CD4-positive, alpha-beta T cell (primary cell): ENCODE data around the gene C19orf25. TPM values are rescaled to one million over a fixed set of nuclear protein-coding genes. Genes with fewer than 3 reads are reported as not detected.

Experiments used
- ATAC-seq: fragments of 200-7000 bp; cut with Tn5 transposase; one replicate; pipeline ENCODE4 v1.10.0; 2022; ENCODE audit warnings: mild to moderate bottlenecking; ENCODE audit not compliant: poor library complexity
- CTCF ChIA-PET: fragments of 350-600 bp; sonication (Branson Sonifier 250); formaldehyde crosslinking; loops from one replicate; lab custom pipeline; 2021; ENCODE audit warnings: antibody characterized with exemption, inconsistent platforms; lab: Charles Lee
- POLR2A ChIA-PET: fragments of 350-600 bp; sonication (Branson Sonifier 250); formaldehyde crosslinking; loops from one replicate; lab custom pipeline; 2021; ENCODE audit warnings: antibody characterized with exemption, inconsistent platforms; lab: Charles Lee
- DNase-seq, 14 experiments: peaks; one replicate each; pipeline ENCODE4 v3.0.0-alpha.2; 2013 to 2020; ENCODE audit warnings: mixed read lengths in 2 of 14
- H3K27ac ChIP-seq, 2 donors: one replicate each; pipeline versions ENCODE4 v1.5.1 to v1.7.0; 2013; ENCODE audit warnings: low read length in 2 of 2, low read depth in 1 of 2, mild to moderate bottlenecking in 1 of 2
- H3K27me3 ChIP-seq, 2 experiments: 1 replicate in 1 of 2; 2 replicates in 1 of 2; pipeline versions ENCODE4 v1.6.1 to v1.7.0; 2013; ENCODE audit warnings: low read length in 2 of 2, control low read depth in 1 of 2, mild to moderate bottlenecking in 1 of 2, moderate library complexity in 1 of 2; ENCODE audit not compliant: insufficient read depth in 2 of 2, control insufficient read depth in 1 of 2
- H3K36me3 ChIP-seq: one replicate; pipeline ENCODE4 v1.6.1; 2013; ENCODE audit warnings: low read length, control low read depth; ENCODE audit not compliant: insufficient read depth
- H3K4me1 ChIP-seq: one replicate; pipeline ENCODE4 v1.6.1; 2013; ENCODE audit warnings: low read length, control low read depth; ENCODE audit not compliant: insufficient read depth
- H3K4me3 ChIP-seq: one replicate; pipeline ENCODE4 v1.5.1; 2013; ENCODE audit warnings: mild to moderate bottlenecking, low read length, moderate library complexity
- H3K9me3 ChIP-seq, 2 experiments: 1 replicate in 1 of 2; 2 replicates in 1 of 2; pipeline versions ENCODE4 v1.6.1 to v1.7.0; 2013; ENCODE audit warnings: low read length in 2 of 2, mild to moderate bottlenecking in 2 of 2, control low read depth in 1 of 2, moderate library complexity in 1 of 2; ENCODE audit not compliant: control insufficient read depth in 1 of 2, insufficient read depth in 1 of 2
- H3K27ac Mint-ChIP-seq: one replicate; pipeline ENCODE4 v1.8.0; 2020; ENCODE audit warnings: mixed read lengths
- H3K27me3 Mint-ChIP-seq: one replicate; pipeline ENCODE4 v1.8.0; 2021; ENCODE audit warnings: mixed read lengths
- H3K36me3 Mint-ChIP-seq: one replicate; pipeline ENCODE4 v1.8.0; 2021; ENCODE audit warnings: low read depth, mixed read lengths
- H3K4me1 Mint-ChIP-seq: one replicate; pipeline ENCODE4 v1.8.0; 2021; ENCODE audit warnings: low read depth, mixed read lengths
- H3K4me3 Mint-ChIP-seq: one replicate; pipeline ENCODE4 v1.8.0; 2020; ENCODE audit warnings: mild to moderate bottlenecking, mixed read lengths
- H3K9me3 Mint-ChIP-seq: one replicate; pipeline ENCODE4 v1.8.0; 2020; ENCODE audit warnings: mixed read lengths
- CTCF ChIP-seq: fragments of 200-600 bp; IDR thresholded peaks from one replicate; pipeline ENCODE4 v1.8.0; 2022; ENCODE audit warnings: antibody characterized with exemption, mild to moderate bottlenecking
- intact Hi-C, 2 experiments: fragments of 100-400 bp; cut with DNase I in 1 of 2; cut with micrococcal nuclease in 1 of 2; formaldehyde crosslinking; loops; one replicate each; pipeline versions ENCODE4 v1.15.1 to v1.9.0; 2023 to 2025; cut with DNase I, micrococcal nuclease
- total RNA-seq, 174 experiments: library from RNA in 2 of 174; stranded (reverse) in 2 of 174; gene quantifications; one replicate each; pipeline ENCODE4 v1.2.3 and lab custom pipeline; 2021 to 2026

C19orf25 gene
- total RNA-seq, 2 experiments from 2014 or later, result 14.9 to 15.8 TPM

GRCh38 chr19:1514295-1514661 lies 35.3 kb upstream of the C19orf25 start:
- H3K36me3 ChIP-seq, result no peaks in the 10 kb centered on the region
- Mint-ChIP-seq H3K9me3 (no peaks in the 10 kb centered on the region), H3K36me3 (no peaks in the 10 kb centered on the region), H3K27me3 (peaks cover 13% of the 10 kb centered on the region), H3K27ac (no peak overlapping the region), H3K4me3 (no peak overlapping the region), H3K4me1 (peaks cover 13% of the 10 kb centered on the region)
- H3K27me3 ChIP-seq, result no peaks in the 10 kb centered on the region
- ChIA-PET POLR2A (no interaction called here), CTCF (interaction anchor here (0.7 to 1.2 kb wide), 2 partner anchors 43 to 285 kb away, joined by 3 to 5 read pairs; no protein-coding TSS in a partner anchor)
- no peak overlapping the region for H3K27ac ChIP-seq
- H3K4me1 ChIP-seq, result peaks cover 26% of the 10 kb centered on the region
- intact Hi-C loops, result loop anchor here (1.0 to 5.0 kb wide), 4 partner anchors 37 to 235 kb away; partner anchors contain the start of genes C19orf25 (in 1 of the 2) and RPS15 (in 1 of the 2)
- ATAC-seq (no peak), DNase-seq (no peak)
- TF ChIP-seq CTCF, result no peak
- peaks cover 0 to 21% of the 10 kb centered on the region in 2 experiments for H3K9me3 ChIP-seq
- H3K4me3 ChIP-seq, result no peak overlapping the region

- peaks cover 13% of the 10 kb centered on the region for H3K27me3 Mint-ChIP-seq
- peaks cover 13% of the 10 kb centered on the region for H3K4me1 Mint-ChIP-seq
- H3K27me3 ChIP-seq, result no peaks in the 10 kb centered on the region
- peak; percentile 53 to 83 (median 64) for DNase-seq
- H3K9me3 Mint-ChIP-seq, result no peaks in the 10 kb centered on the region
- peak; percentile 63 for TF ChIP-seq CTCF
- H3K27ac ChIP-seq, result no peak overlapping the region
- intact Hi-C loops, result loop anchor here (1.0 to 5.0 kb wide), 5 partner anchors 36 to 234 kb away; partner anchors contain the start of genes RPS15 (in 2 of the 2) and C19orf25 (in 1 of the 2)
- no peaks in the 10 kb centered on the region for H3K36me3 Mint-ChIP-seq
- POLR2A ChIA-PET, result no interaction called here
- H3K4me3 ChIP-seq, result peak overlapping the region; percentile 25
- peaks cover 0 to 22% of the 10 kb centered on the region in 2 experiments for H3K9me3 ChIP-seq
- peaks cover 26% of the 10 kb centered on the region for H3K4me1 ChIP-seq
- CTCF ChIA-PET, result interaction anchor here (1.2 kb wide), 1 partner anchor 42 kb away, joined by 5 read pairs; no protein-coding TSS in a partner anchor
- H3K36me3 ChIP-seq, result no peaks in the 10 kb centered on the region
- peak; percentile 70 for ATAC-seq
- H3K27ac Mint-ChIP-seq, result no peak overlapping the region
- peak overlapping the region; percentile 34 for H3K4me3 Mint-ChIP-seq
These were observed 34.7 kb upstream of the C19orf25 start for GRCh38 chr19:1513499-1514294.

DNA sequence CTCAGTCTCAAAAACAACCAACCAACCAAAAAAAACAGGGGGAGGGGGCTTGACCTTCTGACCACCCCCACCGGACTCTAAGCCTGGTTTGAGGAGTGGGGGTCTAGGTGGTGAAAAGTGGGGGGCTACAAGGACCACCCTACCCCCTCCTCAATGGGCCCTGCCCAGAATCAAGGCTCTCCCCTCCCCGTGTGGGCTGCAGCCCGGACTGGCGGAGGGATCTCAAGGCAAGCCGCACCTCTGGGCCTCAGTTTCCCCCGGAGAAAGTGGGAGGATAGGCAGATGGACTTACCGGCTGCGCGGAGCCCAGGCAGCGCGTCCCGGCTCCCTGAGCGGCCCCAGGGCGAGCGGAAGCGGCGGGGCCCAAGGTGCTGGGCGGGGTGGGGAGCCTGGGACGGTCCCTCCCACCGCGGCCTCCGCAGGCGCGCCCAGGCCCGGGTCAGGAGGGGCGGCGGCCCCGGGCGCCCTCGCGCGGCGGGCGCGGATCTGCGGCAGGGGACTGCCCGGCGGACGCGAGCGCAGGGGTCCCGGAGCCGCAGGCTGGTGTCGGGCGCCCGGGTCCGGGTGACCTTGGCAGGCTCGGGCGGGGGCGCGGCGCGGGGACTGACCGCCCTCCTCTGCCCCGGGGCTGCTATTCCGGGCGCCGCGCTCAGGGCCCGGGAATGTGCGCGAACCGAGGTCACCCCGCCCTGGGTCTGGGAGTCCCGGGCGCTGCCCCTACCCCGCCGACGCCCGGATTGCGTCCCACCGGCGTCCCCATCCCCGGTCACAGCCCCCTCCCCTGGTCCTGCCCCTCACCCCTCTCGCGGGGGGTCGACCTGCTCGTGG lies 33.9 kb upstream of the C19orf25 start, which contains the start of gene ADAMTSL5:
Gene ADAMTSL5 (minus strand): TSS at position 349 of the 828 bp plus-strand sequence. CDS start 2,076 bp downstream, outside the sequence.
- H3K4me3 Mint-ChIP-seq, result peak within 1 kb of the TSS; percentile 73
- ChIA-PET CTCF (no interaction called here), POLR2A (interaction anchor here (0.9 kb wide), 1 partner anchor 10 kb away, joined by 3 read pairs; no protein-coding TSS in a partner anchor)
- H3K36me3 ChIP-seq, result no peaks in the 10 kb centered on the region
- ATAC-seq (peak; percentile 54), DNase-seq (peak in 13 of 14 experiments; percentile 26 to 82 (median 62))
- TF ChIP-seq CTCF, result no peak
- peaks cover 15% of the 10 kb centered on the region for H3K27me3 Mint-ChIP-seq
- intact Hi-C loops, result loop anchor here (2.0 to 5.0 kb wide), 3 partner anchors 36 to 76 kb away; partner anchors contain the start of genes RPS15 (in 2 of the 2) and C19orf25 (in 1 of the 2)
- H3K36me3 Mint-ChIP-seq, result no peaks in the 10 kb centered on the region
- no peaks in the 10 kb centered on the region for H3K9me3 Mint-ChIP-seq
- H3K4me3 ChIP-seq, result peak within 1 kb of the TSS; percentile 51
- H3K9me3 ChIP-seq, result peaks cover 0 to 24% of the 10 kb centered on the region in 2 experiments
- H3K27me3 ChIP-seq, result no peaks in the 10 kb centered on the region
- H3K27ac Mint-ChIP-seq, result no peak within 1 kb of the TSS
- H3K27ac ChIP-seq, result no peak within 1 kb of the TSS
- H3K4me1 Mint-ChIP-seq, result peaks cover 14% of the 10 kb centered on the region
- peaks cover 33% of the 10 kb centered on the region for H3K4me1 ChIP-seq
